Glutamatergic neuron (in vitro differentiated cells): ENCODE results near the gene CPNE7. TPM values are rescaled to one million over a fixed set of nuclear protein-coding genes. Genes with fewer than 3 reads are reported as not detected.

Source experiments
- DNase-seq: peaks from one replicate; pipeline ENCODE4 v3.0.0; 2022
- H3K27ac Mint-ChIP-seq: one replicate; pipeline ENCODE4 v1.8.0; 2020; ENCODE audit warnings: mild to moderate bottlenecking, mixed read lengths, inconsistent platforms; ENCODE audit not compliant: unreplicated experiment
- H3K27me3 Mint-ChIP-seq: one replicate; pipeline ENCODE4 v1.8.0; 2020; ENCODE audit warnings: mild to moderate bottlenecking, moderate library complexity, mixed read lengths, inconsistent platforms; ENCODE audit not compliant: unreplicated experiment
- H3K36me3 Mint-ChIP-seq: one replicate; pipeline ENCODE4 v1.8.0; 2020; ENCODE audit warnings: mild to moderate bottlenecking, mixed read lengths, inconsistent platforms; ENCODE audit not compliant: unreplicated experiment
- H3K4me1 Mint-ChIP-seq: one replicate; pipeline ENCODE4 v1.8.0; 2020; ENCODE audit warnings: mild to moderate bottlenecking, low read depth, mixed read lengths, inconsistent platforms; ENCODE audit not compliant: unreplicated experiment
- H3K4me3 Mint-ChIP-seq: one replicate; pipeline ENCODE4 v1.8.0; 2020; ENCODE audit warnings: mild to moderate bottlenecking, mixed read lengths, inconsistent platforms; ENCODE audit not compliant: unreplicated experiment
- H3K9me3 Mint-ChIP-seq: one replicate; pipeline ENCODE4 v1.8.0; 2020; ENCODE audit warnings: mild to moderate bottlenecking, moderate library complexity, mixed read lengths, inconsistent platforms; ENCODE audit not compliant: unreplicated experiment
- CTCF ChIP-seq: fragments of 200-600 bp; sonication (generic); IDR thresholded peaks from one replicate; pipeline ENCODE4 v1.5.0; 2021; ENCODE audit not compliant: partially characterized antibody, unreplicated experiment
- total RNA-seq: library from RNA; stranded (reverse); fragmentation: NEBNext Ultra II Directional; extraction: Animal tissue kit (Norgen Biotek cat#: 25700); gene quantifications from one replicate; pipeline ENCODE4 v1.2.1, GENCODE V29; 2021; ENCODE audit not compliant: unreplicated experiment

CPNE7 gene
- total RNA-seq, 1 donor from 2014 or later, result 17.8 TPM

- peaks cover 4% of the 10 kb centered on the region for H3K27me3 Mint-ChIP-seq
- no peak for TF ChIP-seq CTCF
- H3K4me3 Mint-ChIP-seq, result no peak overlapping the region
- H3K36me3 Mint-ChIP-seq, result no peaks in the 10 kb centered on the region
- H3K9me3 Mint-ChIP-seq, result peaks cover 4% of the 10 kb centered on the region
- H3K4me1 Mint-ChIP-seq, result peaks cover 7% of the 10 kb centered on the region
- no peak overlapping the region for H3K27ac Mint-ChIP-seq
- DNase-seq, result no peak
Measured at GRCh38 chr16:89637379-89637778, 61.8 kb downstream of the CPNE7 start.

GRCh38 chr16:89638455-89638854, 62.9 kb downstream of the CPNE7 start:
- Mint-ChIP-seq H3K4me3 (no peak overlapping the region), H3K9me3 (peaks cover 5% of the 10 kb centered on the region), H3K27ac (no peak overlapping the region), H3K4me1 (peaks cover 7% of the 10 kb centered on the region), H3K27me3 (peaks cover 9% of the 10 kb centered on the region), H3K36me3 (no peaks in the 10 kb centered on the region)
- DNase-seq, result no peak
- TF ChIP-seq CTCF, result no peak

- no peak overlapping the region for H3K4me3 Mint-ChIP-seq
- no peaks in the 10 kb centered on the region for H3K36me3 Mint-ChIP-seq
Measured at GRCh38 chr16:89639385-89639784, 63.8 kb downstream of the CPNE7 start.

GRCh38 chr16:89641458-89642119, 66.0 kb downstream of the CPNE7 start:
- H3K27me3 Mint-ChIP-seq, result peaks cover 8% of the 10 kb centered on the region
- H3K27ac Mint-ChIP-seq, result no peak overlapping the region
- peak overlapping the region; percentile 25 for H3K4me3 Mint-ChIP-seq
- peaks cover 7% of the 10 kb centered on the region for H3K4me1 Mint-ChIP-seq
- no peak for DNase-seq
- no peaks in the 10 kb centered on the region for H3K36me3 Mint-ChIP-seq
- peak; percentile 7 for TF ChIP-seq CTCF
- H3K9me3 Mint-ChIP-seq, result peaks cover 5% of the 10 kb centered on the region

More at GRCh38 chr16:89639385-89639784, 63.8 kb downstream of the CPNE7 start:
- Mint-ChIP-seq H3K9me3 (peaks cover 5% of the 10 kb centered on the region), H3K27me3 (peaks cover 8% of the 10 kb centered on the region), H3K27ac (no peak overlapping the region), H3K4me1 (peaks cover 7% of the 10 kb centered on the region)
- TF ChIP-seq CTCF, result no peak
- no peak for DNase-seq

- no peak for TF ChIP-seq CTCF
- peaks cover 8% of the 10 kb centered on the region for H3K27me3 Mint-ChIP-seq
- H3K27ac Mint-ChIP-seq, result no peak overlapping the region
- H3K36me3 Mint-ChIP-seq, result no peaks in the 10 kb centered on the region
- H3K4me3 Mint-ChIP-seq, result no peak overlapping the region
- H3K9me3 Mint-ChIP-seq, result peaks cover 5% of the 10 kb centered on the region
- peaks cover 7% of the 10 kb centered on the region for H3K4me1 Mint-ChIP-seq
- DNase-seq, result no peak
Measured at GRCh38 chr16:89642574-89642973, 67.0 kb downstream of the CPNE7 start.
